DND-41 (cell line): ENCODE results near the gene SLC1A4.
"Not testable (repeated sequence)": the region's sequence is repeated elsewhere in the genome, so short reads cannot be mapped to it uniquely, and the experiment has no call there.

ENCODE experiments used
- ATAC-seq: fragments of 200-7000 bp; cut with Tn5 transposase; 3 replicates; pipeline ENCODE4 v1.9.1; 2021; ENCODE audit warnings: low read depth; ENCODE audit not compliant: insufficient read depth
- DNase-seq: peaks from one replicate; pipeline ENCODE4 v3.0.0-alpha.2; 2020
- H2AFZ ChIP-seq: 2 replicates; pipeline ENCODE4 v1.6.0; 2012; ENCODE audit warnings: low read depth, low read length
- H3K27ac ChIP-seq: 2 replicates; pipeline ENCODE4 v1.5.1; 2012; ENCODE audit warnings: low read length, inconsistent platforms
- H3K27me3 ChIP-seq: fragments of 200-600 bp; sonication (generic); 2 replicates; pipeline ENCODE4 v1.6.0; 2012; ENCODE audit warnings: low read length, mild to moderate bottlenecking, inconsistent platforms; ENCODE audit not compliant: insufficient read depth, poor library complexity
- H3K36me3 ChIP-seq: 2 replicates; pipeline ENCODE4 v1.5.1; 2012; ENCODE audit warnings: low read length, inconsistent platforms; ENCODE audit not compliant: insufficient read depth
- H3K4me1 ChIP-seq: 2 replicates; pipeline ENCODE4 v1.5.1; 2012; ENCODE audit warnings: mild to moderate bottlenecking, low read length; ENCODE audit not compliant: insufficient read depth
- H3K4me2 ChIP-seq: 2 replicates; pipeline ENCODE4 v1.6.0; 2012; ENCODE audit warnings: mild to moderate bottlenecking, moderate library complexity, low read length, inconsistent platforms; ENCODE audit not compliant: insufficient read depth
- H3K4me3 ChIP-seq, 2 experiments: fragments of 200-600 bp in 1 of 2; shearing (Covaris generic) in 1 of 2; 2 replicates each; pipeline ENCODE4 v1.5.1; 2012 to 2016; ENCODE audit warnings: inconsistent platforms in 2 of 2, low read length in 2 of 2, mild to moderate bottlenecking in 2 of 2, low read depth in 1 of 2, moderate library complexity in 1 of 2
- H3K79me2 ChIP-seq: 2 replicates; pipeline ENCODE4 v1.6.0; 2012; ENCODE audit warnings: low read length, inconsistent platforms; ENCODE audit not compliant: insufficient read depth
- H3K9ac ChIP-seq: 2 replicates; pipeline ENCODE4 v1.6.0; 2012; ENCODE audit warnings: low read depth, mild to moderate bottlenecking, inconsistent platforms, low read length, moderate library complexity
- H3K9me3 ChIP-seq: 2 replicates; pipeline ENCODE4 v1.5.1; 2012; ENCODE audit warnings: low read length, moderate library complexity, mild to moderate bottlenecking, inconsistent platforms; ENCODE audit not compliant: insufficient read depth, severe bottlenecking
- H4K20me1 ChIP-seq: 2 replicates; pipeline ENCODE4 v1.6.0; 2012; ENCODE audit warnings: low read length; ENCODE audit not compliant: insufficient read depth
- EZH2 ChIP-seq: IDR thresholded peaks from 3 replicates; pipeline ENCODE4 v1.6.1; 2012; ENCODE audit warnings: borderline replicate concordance, low read depth, mild to moderate bottlenecking, moderate library complexity, low read length, inconsistent platforms; ENCODE audit not compliant: severe bottlenecking
- TF ChIP-seq, protein P1 (sequence below): IDR thresholded peaks from 2 replicates; pipeline ENCODE4 v1.5.1; 2012; ENCODE audit warnings: borderline replicate concordance, low read length, moderate library complexity, mild to moderate bottlenecking; ENCODE audit not compliant: poor library complexity, severe bottlenecking; ENCODE audit errors: extremely low read depth

Gene SLC1A4

GRCh38 chr2:65018141-65018582 is 29.0 kb downstream of the SLC1A4 start:
- Histone ChIP-seq H3K79me2 (peaks cover 6% of the 10 kb centered on the region; the same call in 1 of the 2 replicates), H3K27ac (no peak overlapping the region), H3K4me3 (no peak overlapping the region), H2AFZ (no peak overlapping the region), H3K4me2 (no peak overlapping the region), H3K36me3 (peaks cover 100% of the 10 kb centered on the region), H3K27me3 (no peaks in the 10 kb centered on the region), H4K20me1 (peaks cover 26% of the 10 kb centered on the region), H3K9ac (no peak overlapping the region), H3K9me3 (no peaks in the 10 kb centered on the region), H3K4me1 (no peaks in the 10 kb centered on the region)
- ATAC-seq (no peak), DNase-seq (no peak)
- TF ChIP-seq EZH2 = no peak
- TF ChIP-seq, protein P1, sequence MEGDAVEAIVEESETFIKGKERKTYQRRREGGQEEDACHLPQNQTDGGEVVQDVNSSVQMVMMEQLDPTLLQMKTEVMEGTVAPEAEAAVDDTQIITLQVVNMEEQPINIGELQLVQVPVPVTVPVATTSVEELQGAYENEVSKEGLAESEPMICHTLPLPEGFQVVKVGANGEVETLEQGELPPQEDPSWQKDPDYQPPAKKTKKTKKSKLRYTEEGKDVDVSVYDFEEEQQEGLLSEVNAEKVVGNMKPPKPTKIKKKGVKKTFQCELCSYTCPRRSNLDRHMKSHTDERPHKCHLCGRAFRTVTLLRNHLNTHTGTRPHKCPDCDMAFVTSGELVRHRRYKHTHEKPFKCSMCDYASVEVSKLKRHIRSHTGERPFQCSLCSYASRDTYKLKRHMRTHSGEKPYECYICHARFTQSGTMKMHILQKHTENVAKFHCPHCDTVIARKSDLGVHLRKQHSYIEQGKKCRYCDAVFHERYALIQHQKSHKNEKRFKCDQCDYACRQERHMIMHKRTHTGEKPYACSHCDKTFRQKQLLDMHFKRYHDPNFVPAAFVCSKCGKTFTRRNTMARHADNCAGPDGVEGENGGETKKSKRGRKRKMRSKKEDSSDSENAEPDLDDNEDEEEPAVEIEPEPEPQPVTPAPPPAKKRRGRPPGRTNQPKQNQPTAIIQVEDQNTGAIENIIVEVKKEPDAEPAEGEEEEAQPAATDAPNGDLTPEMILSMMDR = no peak

- DNase-seq (no peak), ATAC-seq (no peak)
- Histone ChIP-seq H3K36me3 (peaks cover 100% of the 10 kb centered on the region), H3K4me1 (no peaks in the 10 kb centered on the region), H2AFZ (no peak overlapping the region), H3K4me2 (no peak overlapping the region), H3K9me3 (no peaks in the 10 kb centered on the region), H3K9ac (no peak overlapping the region), H3K27me3 (no peaks in the 10 kb centered on the region), H4K20me1 (peaks cover 30% of the 10 kb centered on the region), H3K27ac (no peak overlapping the region), H3K4me3 (no peak overlapping the region), H3K79me2 (peaks cover 6% of the 10 kb centered on the region; the same call in 1 of the 2 replicates)
- TF ChIP-seq EZH2 = no peak
- TF ChIP-seq, protein P1 = no peak
Observed at GRCh38 chr2:65019010-65019409, 29.8 kb downstream of the SLC1A4 start.

GRCh38 chr2:65019675-65020195 is 30.5 kb downstream of the SLC1A4 start:
- Histone ChIP-seq H3K79me2 (peaks cover 2% of the 10 kb centered on the region; the same call in 1 of the 2 replicates), H3K4me1 (no peaks in the 10 kb centered on the region), H3K4me2 (no peak overlapping the region), H4K20me1 (peaks cover 32% of the 10 kb centered on the region), H3K27me3 (no peaks in the 10 kb centered on the region), H3K27ac (no peak overlapping the region), H3K9ac (no peak overlapping the region), H3K9me3 (no peaks in the 10 kb centered on the region), H3K36me3 (peaks cover 97% of the 10 kb centered on the region), H2AFZ (no peak overlapping the region), H3K4me3 (no peak overlapping the region)
- no peak for TF ChIP-seq EZH2
- TF ChIP-seq, protein P1 = no peak
- DNase-seq = no peak
- no peak for ATAC-seq

DNA sequence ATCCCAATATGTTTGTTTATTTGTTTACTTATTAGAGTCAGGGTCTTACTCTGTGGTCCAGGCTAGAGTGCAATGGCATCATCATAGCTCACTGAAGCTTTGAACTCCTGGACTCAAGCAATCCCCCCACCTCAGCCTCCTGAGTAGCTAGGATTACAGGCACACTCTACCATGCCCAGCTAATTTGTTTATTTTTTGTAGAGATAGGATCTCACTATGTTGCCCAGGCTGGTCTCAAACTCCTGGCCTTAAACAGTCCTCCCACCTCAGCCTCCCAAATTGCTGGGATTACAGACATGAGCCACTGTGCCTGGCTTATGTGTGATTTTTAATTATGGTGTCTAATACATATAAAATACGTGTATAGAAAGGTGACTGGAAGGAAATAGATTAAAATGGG is 31.1 kb downstream of the SLC1A4 start:
- not testable (repeated sequence) for H3K9ac ChIP-seq, H3K4me1 ChIP-seq, H3K4me3 ChIP-seq, H3K79me2 ChIP-seq, H2AFZ ChIP-seq, H3K9me3 ChIP-seq, DNase-seq, ATAC-seq, H3K4me2 ChIP-seq, H3K27me3 ChIP-seq, H3K27ac ChIP-seq
- Histone ChIP-seq H4K20me1 (peaks cover 32% of the 10 kb centered on the region), H3K36me3 (peaks cover 92% of the 10 kb centered on the region)
